ENCODE measurements around the gene PERCC1. TPM values are rescaled to one million over a fixed set of nuclear protein-coding genes. Genes with fewer than 3 reads are reported as not detected.
"Not testable (repeated sequence)": the region's sequence is repeated elsewhere in the genome, so short reads cannot be mapped to it uniquely, and the experiment has no call there.

Gene PERCC1
- total RNA-seq, 1 donor from 2014 or later, result not detected

- no peak overlapping the region for H3K4me3 Mint-ChIP-seq (ENCODE audit: unreplicated experiment)
- H3K27ac Mint-ChIP-seq (ENCODE audit: unreplicated experiment), result no peak overlapping the region
- no peak for TF ChIP-seq CTCF (IDR thresholded peaks at IDR 0.05; ENCODE audit: unreplicated experiment)
- H3K27me3 Mint-ChIP-seq (ENCODE audit: unreplicated experiment), result peaks cover 2% of the 10 kb centered on the region
- H3K9me3 Mint-ChIP-seq (ENCODE audit: unreplicated experiment), result no peaks in the 10 kb centered on the region
- no peaks in the 10 kb centered on the region for H3K36me3 Mint-ChIP-seq (ENCODE audit: low read depth, unreplicated experiment)
- DNase-seq (ENCODE audit: low spot score), result no peak
- no peaks in the 10 kb centered on the region for H3K4me1 Mint-ChIP-seq (ENCODE audit: unreplicated experiment)
These were observed 6.7 kb downstream of the PERCC1 start for GRCh38 chr16:1437606-1438005.

GRCh38 chr16:1438229-1439057, 7.6 kb downstream of the PERCC1 start:
- Mint-ChIP-seq H3K4me1 (ENCODE audit: unreplicated experiment) (no peaks in the 10 kb centered on the region), H3K36me3 (ENCODE audit: low read depth, unreplicated experiment) (no peaks in the 10 kb centered on the region), H3K4me3 (ENCODE audit: unreplicated experiment) (no peak overlapping the region), H3K27me3 (ENCODE audit: unreplicated experiment) (peaks cover 2% of the 10 kb centered on the region), H3K27ac (ENCODE audit: unreplicated experiment) (no peak overlapping the region), H3K9me3 (ENCODE audit: unreplicated experiment) (no peaks in the 10 kb centered on the region)
- no peak for TF ChIP-seq CTCF (IDR thresholded peaks at IDR 0.05; ENCODE audit: unreplicated experiment)
- DNase-seq (ENCODE audit: low spot score), result no peak

- no peak for TF ChIP-seq CTCF (IDR thresholded peaks at IDR 0.05; ENCODE audit: unreplicated experiment)
- no peaks in the 10 kb centered on the region for H3K4me1 Mint-ChIP-seq (ENCODE audit: unreplicated experiment)
- H3K36me3 Mint-ChIP-seq (ENCODE audit: low read depth, unreplicated experiment), result no peaks in the 10 kb centered on the region
- H3K27ac Mint-ChIP-seq (ENCODE audit: unreplicated experiment), result no peak overlapping the region
- peaks cover 2% of the 10 kb centered on the region for H3K27me3 Mint-ChIP-seq (ENCODE audit: unreplicated experiment)
- no peak for DNase-seq (ENCODE audit: low spot score)
- H3K4me3 Mint-ChIP-seq (ENCODE audit: unreplicated experiment), result no peak overlapping the region
- H3K9me3 Mint-ChIP-seq (ENCODE audit: unreplicated experiment), result no peaks in the 10 kb centered on the region
These were observed 8.3 kb downstream of the PERCC1 start for GRCh38 chr16:1439058-1439698.

- not testable (repeated sequence) for DNase-seq (ENCODE audit: low spot score); H3K4me3 Mint-ChIP-seq (ENCODE audit: unreplicated experiment); H3K27me3 Mint-ChIP-seq (ENCODE audit: unreplicated experiment); H3K36me3 Mint-ChIP-seq (ENCODE audit: low read depth, unreplicated experiment); H3K9me3 Mint-ChIP-seq (ENCODE audit: unreplicated experiment); H3K27ac Mint-ChIP-seq (ENCODE audit: unreplicated experiment); H3K4me1 Mint-ChIP-seq (ENCODE audit: unreplicated experiment)
These were observed 8.8 kb downstream of the PERCC1 start for GRCh38 chr16:1439699-1440074.

- no peak for TF ChIP-seq CTCF (IDR thresholded peaks at IDR 0.05; ENCODE audit: unreplicated experiment)
- Mint-ChIP-seq H3K27me3 (ENCODE audit: unreplicated experiment) (peaks cover 2% of the 10 kb centered on the region), H3K27ac (ENCODE audit: unreplicated experiment) (no peak overlapping the region), H3K36me3 (ENCODE audit: low read depth, unreplicated experiment) (no peaks in the 10 kb centered on the region), H3K4me1 (ENCODE audit: unreplicated experiment) (no peaks in the 10 kb centered on the region), H3K4me3 (ENCODE audit: unreplicated experiment) (no peak overlapping the region), H3K9me3 (ENCODE audit: unreplicated experiment) (no peaks in the 10 kb centered on the region)
- DNase-seq (ENCODE audit: low spot score), result no peak
These were observed 10.5 kb downstream of the PERCC1 start for GRCh38 chr16:1441391-1441829.
